ENCODE data around the gene SUCLG2.

Gene SUCLG2

GRCh38 chr3:67521053-67521646 lies 133.3 kb downstream of the SUCLG2 start:
- 97% methylated on average over 4 of the region's 5 CpGs for WGBS
- no peak overlapping the region for H2BK12ac ChIP-seq (ENCODE audit: low read length in 2 of 2)

GRCh38 chr3:67518236-67518635 lies 136.2 kb downstream of the SUCLG2 start:
- no peak overlapping the region for H3K23ac ChIP-seq (ENCODE audit: low read length in 2 of 2)
- H3K27me3 ChIP-seq (ENCODE audit: control insufficient read depth in 1 of 2, insufficient read depth in 1 of 2, low read length in 2 of 2), result no peaks in the 10 kb centered on the region
- H3K4me3 ChIP-seq (ENCODE audit: insufficient read depth in 1 of 2, low read depth in 1 of 2, low read length in 2 of 2), result no peak overlapping the region
- peaks cover 9 to 67% of the 10 kb centered on the region in 2 experiments for H3K36me3 ChIP-seq (ENCODE audit: control insufficient read depth in 1 of 2, insufficient read depth in 2 of 2, low read depth in 1 of 2, low read length in 2 of 2)
- H2BK12ac ChIP-seq (ENCODE audit: low read length in 2 of 2), result no peak overlapping the region
- no peak overlapping the region for H4K91ac ChIP-seq (ENCODE audit: low read length)
- no peak overlapping the region for H2BK15ac ChIP-seq (ENCODE audit: low read depth, poor library complexity, severe bottlenecking)
- WGBS, result 92% methylated on average over 3 of the region's 4 CpGs
- no peak for DNase-seq
- no peak overlapping the region for H2BK5ac ChIP-seq (ENCODE audit: low read depth, low read length, poor library complexity, severe bottlenecking)
- H3K79me1 ChIP-seq (replicated peaks; ENCODE audit: low read length, poor library complexity, severe bottlenecking), result peaks cover 19% of the 10 kb centered on the region
- H3K14ac ChIP-seq (ENCODE audit: low read length in 2 of 2), result no peak overlapping the region
- H3K4me1 ChIP-seq (ENCODE audit: control insufficient read depth, insufficient read depth, low read depth, low read length), result no peaks in the 10 kb centered on the region
- no peak overlapping the region for H2BK120ac ChIP-seq (ENCODE audit: low read depth, low read length)
- no peak overlapping the region for H3K4me2 ChIP-seq (ENCODE audit: low read length, poor library complexity, severe bottlenecking)
- H4K8ac ChIP-seq (ENCODE audit: low read length), result no peak overlapping the region
- H3K27ac ChIP-seq (ENCODE audit: low read length, poor library complexity, severe bottlenecking), result no peak overlapping the region
- H3K9ac ChIP-seq (ENCODE audit: low read length), result no peak overlapping the region
- H2AK5ac ChIP-seq (ENCODE audit: low read length, severe bottlenecking), result no peak overlapping the region
- no peaks in the 10 kb centered on the region for H3K9me3 ChIP-seq (ENCODE audit: control insufficient read depth, low read length)
- H3K18ac ChIP-seq (ENCODE audit: low read depth in 1 of 2, low read length in 2 of 2), result no peak overlapping the region
- H3K4ac ChIP-seq (ENCODE audit: low read depth in 1 of 2, low read length in 2 of 2), result no peak overlapping the region
- H2AFZ ChIP-seq (ENCODE audit: low read depth, low read length), result no peak overlapping the region

More at GRCh38 chr3:67521053-67521646, 133.3 kb downstream of the SUCLG2 start:
- no peak overlapping the region for H3K14ac ChIP-seq (ENCODE audit: low read length in 2 of 2)
- no peak overlapping the region for H2BK5ac ChIP-seq (ENCODE audit: low read depth, low read length, poor library complexity, severe bottlenecking)
- no peaks in the 10 kb centered on the region for H3K9me3 ChIP-seq (ENCODE audit: control insufficient read depth, low read length)
- no peak overlapping the region for H4K91ac ChIP-seq (ENCODE audit: low read length)
- no peak overlapping the region for H4K8ac ChIP-seq (ENCODE audit: low read length)
- no peak overlapping the region for H3K4ac ChIP-seq (ENCODE audit: low read depth in 1 of 2, low read length in 2 of 2)
- H2AFZ ChIP-seq (ENCODE audit: low read depth, low read length), result no peak overlapping the region
- H3K9ac ChIP-seq (ENCODE audit: low read length), result no peak overlapping the region
- peaks cover 6 to 41% of the 10 kb centered on the region in 2 experiments for H3K36me3 ChIP-seq (ENCODE audit: control insufficient read depth in 1 of 2, insufficient read depth in 2 of 2, low read depth in 1 of 2, low read length in 2 of 2)
- no peak overlapping the region for H2BK120ac ChIP-seq (ENCODE audit: low read depth, low read length)
- H3K4me3 ChIP-seq (ENCODE audit: insufficient read depth in 1 of 2, low read depth in 1 of 2, low read length in 2 of 2), result no peak overlapping the region
- no peaks in the 10 kb centered on the region for H3K4me1 ChIP-seq (ENCODE audit: control insufficient read depth, insufficient read depth, low read depth, low read length)
- no peak overlapping the region for H3K27ac ChIP-seq (ENCODE audit: low read length, poor library complexity, severe bottlenecking)
- H2AK5ac ChIP-seq (ENCODE audit: low read length, severe bottlenecking), result no peak overlapping the region
- H2BK15ac ChIP-seq (ENCODE audit: low read depth, poor library complexity, severe bottlenecking), result no peak overlapping the region
- no peak for DNase-seq
- no peak overlapping the region for H3K18ac ChIP-seq (ENCODE audit: low read depth in 1 of 2, low read length in 2 of 2)
- H3K4me2 ChIP-seq (ENCODE audit: low read length, poor library complexity, severe bottlenecking), result no peak overlapping the region
- peaks cover 14% of the 10 kb centered on the region for H3K79me1 ChIP-seq (replicated peaks; ENCODE audit: low read length, poor library complexity, severe bottlenecking)
- no peaks in the 10 kb centered on the region for H3K27me3 ChIP-seq (ENCODE audit: control insufficient read depth in 1 of 2, insufficient read depth in 1 of 2, low read length in 2 of 2)
- H3K23ac ChIP-seq (ENCODE audit: low read length in 2 of 2), result no peak overlapping the region

GRCh38 chr3:67517781-67518180 lies 136.6 kb downstream of the SUCLG2 start:
- peaks cover 19% of the 10 kb centered on the region for H3K79me1 ChIP-seq (replicated peaks; ENCODE audit: low read length, poor library complexity, severe bottlenecking)
- H2BK120ac ChIP-seq (ENCODE audit: low read depth, low read length), result no peak overlapping the region
- no peak overlapping the region for H3K23ac ChIP-seq (ENCODE audit: low read length in 2 of 2)
- H3K9ac ChIP-seq (ENCODE audit: low read length), result no peak overlapping the region
- no peak overlapping the region for H2AFZ ChIP-seq (ENCODE audit: low read depth, low read length)
- no peak overlapping the region for H3K14ac ChIP-seq (ENCODE audit: low read length in 2 of 2)
- no peak overlapping the region for H2AK5ac ChIP-seq (ENCODE audit: low read length, severe bottlenecking)
- H3K4me2 ChIP-seq (ENCODE audit: low read length, poor library complexity, severe bottlenecking), result no peak overlapping the region
- H3K27ac ChIP-seq (ENCODE audit: low read length, poor library complexity, severe bottlenecking), result no peak overlapping the region
- H3K4ac ChIP-seq (ENCODE audit: low read depth in 1 of 2, low read length in 2 of 2), result no peak overlapping the region
- H3K18ac ChIP-seq (ENCODE audit: low read depth in 1 of 2, low read length in 2 of 2), result no peak overlapping the region
- H3K4me3 ChIP-seq (ENCODE audit: insufficient read depth in 1 of 2, low read depth in 1 of 2, low read length in 2 of 2), result no peak overlapping the region
- WGBS, result 98% methylated on average over 2 of the region's 2 CpGs
- no peak overlapping the region for H2BK15ac ChIP-seq (ENCODE audit: low read depth, poor library complexity, severe bottlenecking)
- no peak overlapping the region for H2BK5ac ChIP-seq (ENCODE audit: low read depth, low read length, poor library complexity, severe bottlenecking)
- no peak overlapping the region for H2BK12ac ChIP-seq (ENCODE audit: low read length in 2 of 2)
- no peak overlapping the region for H4K8ac ChIP-seq (ENCODE audit: low read length)
- no peaks in the 10 kb centered on the region for H3K27me3 ChIP-seq (ENCODE audit: control insufficient read depth in 1 of 2, insufficient read depth in 1 of 2, low read length in 2 of 2)
- H3K36me3 ChIP-seq (ENCODE audit: control insufficient read depth in 1 of 2, insufficient read depth in 2 of 2, low read depth in 1 of 2, low read length in 2 of 2), result peaks cover 9 to 69% of the 10 kb centered on the region in 2 experiments
- H4K91ac ChIP-seq (ENCODE audit: low read length), result no peak overlapping the region
- no peak for DNase-seq
- no peaks in the 10 kb centered on the region for H3K9me3 ChIP-seq (ENCODE audit: control insufficient read depth, low read length)
- no peaks in the 10 kb centered on the region for H3K4me1 ChIP-seq (ENCODE audit: control insufficient read depth, insufficient read depth, low read depth, low read length)

GRCh38 chr3:67516496-67516895 lies 137.9 kb downstream of the SUCLG2 start:
- Histone ChIP-seq H3K18ac (ENCODE audit: low read depth in 1 of 2, low read length in 2 of 2) (peak overlapping the region in 1 of 2 experiments; percentile 7), H2AK5ac (ENCODE audit: low read length, severe bottlenecking) (no peak overlapping the region), H3K27ac (ENCODE audit: low read length, poor library complexity, severe bottlenecking) (no peak overlapping the region), H3K4ac (ENCODE audit: low read depth in 1 of 2, low read length in 2 of 2) (no peak overlapping the region), H3K4me3 (ENCODE audit: insufficient read depth in 1 of 2, low read depth in 1 of 2, low read length in 2 of 2) (no peak overlapping the region), H2BK5ac (ENCODE audit: low read depth, low read length, poor library complexity, severe bottlenecking) (no peak overlapping the region), H2BK120ac (ENCODE audit: low read depth, low read length) (no peak overlapping the region), H3K4me2 (ENCODE audit: low read length, poor library complexity, severe bottlenecking) (no peak overlapping the region), H3K23ac (ENCODE audit: low read length in 2 of 2) (no peak overlapping the region), H2AFZ (ENCODE audit: low read depth, low read length) (no peak overlapping the region), H3K14ac (ENCODE audit: low read length in 2 of 2) (no peak overlapping the region), H4K8ac (ENCODE audit: low read length) (no peak overlapping the region), H3K9ac (ENCODE audit: low read length) (no peak overlapping the region), H3K27me3 (ENCODE audit: control insufficient read depth in 1 of 2, insufficient read depth in 1 of 2, low read length in 2 of 2) (no peaks in the 10 kb centered on the region), H3K79me1 (replicated peaks; ENCODE audit: low read length, poor library complexity, severe bottlenecking) (peaks cover 18% of the 10 kb centered on the region), H3K4me1 (ENCODE audit: control insufficient read depth, insufficient read depth, low read depth, low read length) (no peaks in the 10 kb centered on the region), H3K36me3 (ENCODE audit: control insufficient read depth in 1 of 2, insufficient read depth in 2 of 2, low read depth in 1 of 2, low read length in 2 of 2) (peaks cover 9 to 69% of the 10 kb centered on the region in 2 experiments), H2BK15ac (ENCODE audit: low read depth, poor library complexity, severe bottlenecking) (no peak overlapping the region), H4K91ac (ENCODE audit: low read length) (no peak overlapping the region), H2BK12ac (ENCODE audit: low read length in 2 of 2) (no peak overlapping the region), H3K9me3 (ENCODE audit: control insufficient read depth, low read length) (no peaks in the 10 kb centered on the region)
- DNase-seq, result no peak
- 91% methylated on average over 2 of the region's 2 CpGs for WGBS
